Activated CD4-positive, alpha-beta T cell treated with anti-CD3 and anti-CD28 coated beads for 1 hour (primary cell): ENCODE data around the gene S100PBP.

Source experiments
- DNase-seq: peaks from one replicate; pipeline ENCODE4 v3.0.0-alpha.2; 2020

S100PBP gene

DNA sequence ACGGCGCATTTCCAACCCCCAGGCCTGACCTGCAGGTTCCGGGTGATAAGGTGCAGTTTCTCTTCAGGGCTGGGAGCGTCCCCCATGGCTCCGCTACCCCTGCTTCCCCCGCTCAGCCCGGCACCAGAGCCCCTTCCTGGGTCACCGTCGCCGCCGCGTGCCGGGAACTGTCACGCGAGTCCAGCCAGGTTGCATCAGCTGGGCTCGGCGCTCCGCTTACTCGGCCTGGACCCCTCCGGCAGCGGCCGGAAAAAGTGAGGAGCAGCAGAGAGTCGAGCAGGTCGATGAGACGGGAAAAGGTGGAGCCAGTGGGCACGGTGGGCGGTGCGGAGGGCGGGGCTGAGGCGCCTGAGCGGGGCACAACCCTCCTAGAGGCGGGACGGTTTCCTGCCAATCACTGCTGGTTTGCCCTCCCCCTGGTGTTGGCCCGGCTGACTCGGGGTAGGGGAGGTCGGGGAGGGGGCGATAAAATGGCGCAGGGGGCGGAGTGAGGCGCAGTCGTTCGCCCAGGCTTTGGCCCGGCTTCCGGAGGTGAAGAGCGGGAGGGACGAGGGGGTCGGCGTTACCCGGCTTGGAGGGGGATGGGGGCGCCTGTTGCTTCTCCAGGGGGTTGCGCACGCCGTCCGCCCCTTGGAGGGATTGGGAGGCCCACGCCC is at the start of gene S100PBP, which contains the start of gene YARS1:
Gene S100PBP (plus strand): TSS at position 495 of the 656 bp plus-strand sequence. CDS start 8,447 bp downstream, outside the sequence.
Gene YARS1 (minus strand): TSS at position 200 of the 656 bp plus-strand sequence. CDS start 114 bp downstream, at position 86.
- DNase-seq, result peak; percentile 100

GRCh38 chr1:32768110-32768850 is 49.2 kb upstream of the S100PBP start:
- DNase-seq, result no peak

DNA sequence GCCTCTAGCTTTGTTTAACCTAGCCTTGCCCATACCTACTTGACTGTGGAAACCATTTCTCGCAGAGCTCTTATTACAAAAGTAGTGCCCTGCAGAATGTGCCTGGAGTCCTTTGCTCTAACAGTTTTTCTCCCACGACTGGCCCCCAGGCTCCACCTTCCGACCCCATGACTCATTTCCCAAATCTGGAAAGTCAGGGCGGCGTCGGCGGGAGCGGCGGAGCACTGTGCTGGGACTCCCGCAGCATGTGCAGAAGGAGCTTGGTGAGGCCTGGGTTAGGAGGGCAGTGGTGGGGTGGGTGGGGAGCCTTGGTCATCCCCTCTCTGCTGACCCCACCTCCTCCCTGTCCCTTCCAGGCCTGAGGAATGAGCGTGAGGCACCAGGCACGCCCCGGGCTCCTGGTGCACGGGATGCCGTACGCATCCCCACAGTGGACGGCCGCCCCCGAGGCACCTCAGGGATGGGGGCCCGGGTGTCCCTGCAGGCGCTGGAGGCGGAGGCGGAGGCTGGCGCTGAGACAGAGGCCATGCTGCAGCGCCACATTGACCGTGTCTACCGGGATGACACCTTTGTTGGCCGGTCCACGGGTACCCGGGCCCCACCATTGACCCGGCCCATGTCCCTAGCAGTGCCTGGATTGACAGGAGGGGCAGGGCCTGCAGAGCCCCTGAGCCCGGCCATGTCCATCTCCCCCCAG is 47.8 kb upstream of the S100PBP start:
- DNase-seq, result no peak

GRCh38 chr1:32770221-32770731 is 47.2 kb upstream of the S100PBP start:
- DNase-seq, result no peak

- DNase-seq, result no peak
These were observed 46.5 kb upstream of the S100PBP start for GRCh38 chr1:32770741-32771548.

DNA sequence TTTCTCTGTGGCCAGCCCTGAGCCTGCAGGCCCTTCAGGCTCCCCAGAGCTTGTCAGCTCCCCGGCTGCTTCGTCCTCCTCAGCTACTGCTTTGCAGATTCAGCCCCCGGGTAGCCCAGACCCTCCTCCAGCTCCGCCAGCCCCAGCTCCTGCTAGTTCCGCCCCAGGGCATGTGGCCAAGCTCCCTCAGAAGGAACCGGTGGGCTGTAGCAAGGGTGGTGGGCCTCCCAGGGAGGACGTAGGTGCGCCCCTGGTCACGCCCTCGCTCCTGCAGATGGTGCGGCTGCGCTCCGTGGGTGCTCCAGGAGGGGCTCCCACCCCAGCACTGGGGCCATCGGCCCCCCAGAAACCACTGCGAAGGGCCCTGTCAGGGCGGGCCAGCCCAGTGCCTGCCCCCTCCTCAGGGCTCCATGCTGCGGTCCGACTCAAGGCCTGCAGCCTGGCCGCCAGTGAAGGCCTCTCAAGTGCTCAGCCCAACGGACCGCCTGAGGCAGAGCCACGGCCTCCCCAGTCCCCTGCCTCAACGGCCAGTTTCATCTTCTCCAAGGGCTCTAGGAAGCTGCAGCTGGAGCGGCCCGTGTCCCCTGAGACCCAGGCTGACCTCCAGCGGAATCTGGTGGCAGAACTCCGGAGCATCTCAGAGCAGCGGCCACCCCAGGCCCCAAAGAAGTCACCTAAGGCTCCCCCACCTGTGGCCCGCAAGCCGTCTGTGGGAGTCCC is 45.7 kb upstream of the S100PBP start:
- DNase-seq, result no peak

- no peak for DNase-seq
These were observed 45.0 kb upstream of the S100PBP start for GRCh38 chr1:32772281-32773017.

DNA sequence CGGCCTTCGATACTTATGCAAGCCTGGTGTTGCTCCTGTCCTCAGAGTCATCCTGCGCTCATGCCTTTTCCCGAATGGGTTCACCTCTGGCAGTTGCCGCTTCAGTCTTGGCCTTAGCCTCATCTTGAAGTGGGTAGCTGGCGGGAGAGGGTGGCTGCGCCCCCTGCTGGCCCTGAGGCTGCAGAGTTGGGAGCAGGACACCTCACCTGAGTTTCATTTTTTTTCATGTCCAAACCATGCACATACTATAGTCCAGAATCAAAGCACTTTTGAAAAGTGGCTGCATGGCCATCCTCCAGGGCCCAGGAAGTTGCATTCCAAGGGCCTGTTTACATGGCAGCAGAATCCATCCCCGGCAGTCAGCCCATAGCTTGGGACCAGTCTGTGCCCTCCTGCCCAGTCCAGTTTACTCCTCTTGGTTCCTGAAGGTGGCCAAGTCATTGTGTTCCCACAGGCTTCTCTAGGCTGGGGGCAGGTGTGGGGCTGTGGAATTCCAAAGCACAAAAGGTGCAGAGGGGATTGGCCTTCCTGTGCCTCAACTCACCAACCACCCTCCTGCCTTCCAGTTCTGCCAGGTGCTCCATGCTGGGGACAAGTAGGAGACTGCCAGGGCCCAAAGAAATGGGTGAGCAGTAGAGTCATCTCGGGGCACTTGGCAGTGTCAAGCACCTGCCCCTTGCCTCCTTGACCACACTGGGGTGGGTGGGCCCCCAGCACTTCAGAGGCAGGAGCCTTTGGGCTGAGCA is 44.3 kb upstream of the S100PBP start:
- DNase-seq, result peak; percentile 63

DNA sequence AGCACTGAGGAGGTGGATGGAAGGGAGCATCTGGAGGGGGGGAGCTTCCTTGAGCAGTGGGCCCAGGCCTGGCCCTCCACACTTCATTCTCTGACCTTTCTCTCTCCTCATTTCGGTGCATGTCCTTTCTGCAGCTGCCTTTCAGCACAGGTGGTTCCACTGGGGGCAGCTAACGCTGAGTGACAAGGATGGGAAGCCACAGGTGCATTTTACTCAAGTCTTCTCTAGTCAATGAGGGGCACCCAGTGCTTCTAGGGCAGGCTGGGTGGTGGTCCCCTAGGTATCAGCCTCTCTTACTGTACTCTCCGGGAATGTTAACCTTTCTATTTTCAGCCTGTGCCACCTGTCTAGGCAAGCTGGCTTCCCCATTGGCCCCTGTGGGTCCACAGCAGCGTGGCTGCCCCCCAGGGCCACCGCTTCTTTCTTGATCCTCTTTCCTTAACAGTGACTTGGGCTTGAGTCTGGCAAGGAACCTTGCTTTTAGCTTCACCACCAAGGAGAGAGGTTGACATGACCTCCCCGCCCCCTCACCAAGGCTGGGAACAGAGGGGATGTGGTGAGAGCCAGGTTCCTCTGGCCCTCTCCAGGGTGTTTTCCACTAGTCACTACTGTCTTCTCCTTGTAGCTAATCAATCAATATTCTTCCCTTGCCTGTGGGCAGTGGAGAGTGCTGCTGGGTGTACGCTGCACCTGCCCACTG is 43.5 kb upstream of the S100PBP start:
- DNase-seq, result no peak

DNA sequence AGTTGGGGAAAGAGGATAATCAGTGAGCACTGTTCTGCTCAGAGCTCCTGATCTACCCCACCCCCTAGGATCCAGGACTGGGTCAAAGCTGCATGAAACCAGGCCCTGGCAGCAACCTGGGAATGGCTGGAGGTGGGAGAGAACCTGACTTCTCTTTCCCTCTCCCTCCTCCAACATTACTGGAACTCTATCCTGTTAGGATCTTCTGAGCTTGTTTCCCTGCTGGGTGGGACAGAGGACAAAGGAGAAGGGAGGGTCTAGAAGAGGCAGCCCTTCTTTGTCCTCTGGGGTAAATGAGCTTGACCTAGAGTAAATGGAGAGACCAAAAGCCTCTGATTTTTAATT is 43.0 kb upstream of the S100PBP start:
- no peak for DNase-seq

- no peak for DNase-seq
These were observed 42.4 kb upstream of the S100PBP start for GRCh38 chr1:32774950-32775634.

DNA sequence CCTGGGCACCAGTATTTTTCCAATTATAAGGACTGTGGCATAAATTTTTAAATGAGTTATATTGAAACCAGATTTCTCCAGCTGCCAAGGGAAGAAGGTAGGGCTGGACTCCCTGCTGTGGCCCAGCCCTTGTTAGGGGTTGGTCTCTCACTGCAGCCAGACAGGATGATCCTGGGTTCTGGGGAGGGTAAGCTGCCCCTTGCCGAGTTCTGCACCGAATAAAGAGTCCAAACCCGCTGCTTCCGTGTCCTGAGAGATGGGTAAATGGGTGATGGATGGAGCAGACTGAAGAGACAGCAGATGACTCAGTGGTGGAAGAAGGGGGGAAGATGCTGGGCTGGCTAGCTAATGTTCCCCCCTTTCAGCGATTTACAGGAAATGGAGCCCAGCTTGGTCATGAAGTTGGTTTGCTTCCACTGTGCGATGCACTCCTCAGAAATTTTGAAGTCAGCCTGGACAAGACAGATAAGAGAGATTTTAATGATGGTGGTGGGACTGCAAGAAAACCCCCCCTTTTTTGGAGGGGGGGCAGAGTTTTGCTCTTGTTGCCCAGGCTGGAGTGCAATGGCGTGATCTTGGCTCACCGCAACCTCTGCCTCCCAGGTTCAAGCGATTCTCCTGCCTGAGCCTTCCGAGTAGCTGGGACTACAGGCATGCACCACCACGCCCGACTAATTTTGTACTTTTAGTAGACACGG is 41.7 kb upstream of the S100PBP start:
- DNase-seq, result no peak

DNA sequence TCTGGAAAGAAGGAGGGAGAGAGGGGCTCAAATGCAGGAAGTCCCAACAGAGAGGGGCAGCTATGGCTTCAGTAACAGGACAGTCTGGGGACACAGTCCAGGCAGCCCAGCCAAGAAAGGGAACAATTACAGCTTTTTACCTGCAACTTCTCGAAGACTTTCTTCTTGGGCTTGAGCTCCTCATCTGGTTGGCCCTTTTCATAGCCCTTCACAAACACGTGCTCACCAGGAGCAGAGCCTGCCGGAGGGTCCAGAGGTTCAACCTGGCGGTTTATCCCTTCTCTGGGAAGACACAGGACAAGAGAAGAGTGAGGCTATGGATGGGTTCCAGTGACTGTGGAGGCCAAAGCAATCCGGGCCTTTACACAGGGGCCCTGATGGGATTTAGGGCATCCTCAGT is 38.2 kb upstream of the S100PBP start:
- no peak for DNase-seq

- DNase-seq, result no peak
These were observed 37.4 kb upstream of the S100PBP start for GRCh38 chr1:32780005-32780404.

DNA sequence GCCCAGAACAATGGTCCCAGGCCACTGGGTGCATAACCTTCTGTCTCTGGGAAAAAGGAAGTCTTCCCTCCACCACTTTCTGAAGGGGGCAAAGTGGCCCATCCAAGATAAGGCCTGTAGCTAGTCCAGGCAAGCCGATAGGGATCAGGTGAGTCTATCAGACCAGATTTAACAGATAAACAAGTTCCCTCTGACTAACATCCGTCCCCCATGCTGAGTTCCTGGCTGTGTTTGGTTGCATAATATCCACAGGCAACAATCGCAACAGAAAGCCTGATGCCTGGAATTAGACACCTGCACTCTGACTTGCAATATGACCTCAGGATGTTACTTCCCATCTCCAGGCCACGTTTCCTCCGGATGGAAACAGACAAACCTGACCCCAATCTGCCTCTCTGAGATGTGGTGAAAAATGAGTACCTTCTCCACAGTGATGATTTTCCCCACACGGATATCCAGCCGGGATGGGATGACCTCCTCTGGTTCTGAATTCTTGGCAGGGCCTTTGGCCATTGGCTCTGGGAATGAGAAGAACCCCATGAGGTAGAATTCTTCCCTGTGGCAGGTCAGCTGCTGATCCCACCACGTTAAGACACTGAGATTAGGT is 36.7 kb upstream of the S100PBP start:
- no peak for DNase-seq

- DNase-seq, result no peak
These were observed 35.4 kb upstream of the S100PBP start for GRCh38 chr1:32782086-32782485.

DNA sequence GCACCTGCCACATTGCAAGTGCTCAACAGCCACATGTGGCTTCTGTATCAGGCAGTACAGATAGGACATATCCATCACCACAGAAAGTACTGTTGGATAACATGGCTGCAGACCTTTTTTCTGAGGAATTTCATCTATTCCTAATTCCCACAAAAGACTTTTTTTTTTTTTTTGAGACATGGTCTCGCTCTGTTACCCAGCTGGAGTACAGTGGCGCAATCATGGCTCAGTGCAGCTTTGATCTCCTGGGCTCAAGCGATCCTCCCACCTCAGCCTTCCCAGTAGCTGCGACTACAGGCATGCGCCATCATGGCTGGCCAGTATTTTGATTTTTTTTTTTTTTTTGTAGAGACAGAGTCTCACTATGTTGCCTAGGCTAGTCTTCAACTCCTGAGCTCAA is 33.6 kb upstream of the S100PBP start:
- no peak for DNase-seq

- no peak for DNase-seq
These were observed 32.6 kb upstream of the S100PBP start for GRCh38 chr1:32784817-32785216.
